GM12892 (cell line): ENCODE results near the gene UBE2L3.
A peak's percentile ranks its signal among the peaks of the same experiment; 100 is the strongest.

Source experiments
- DNase-seq: peaks from one replicate; pipeline ENCODE4 v3.0.0; 2011; ENCODE audit not compliant: insufficient read length
- FAIRE-seq: peaks from 2 replicates; lab custom pipeline; 2011; peaks lifted over from hg19 to GRCh38; lab: Jason Lieb, UNC
- POLR2A ChIP-seq: IDR thresholded peaks from 2 replicates; pipeline ENCODE4 v1.6.1; 2011; ENCODE audit warnings: low read depth, low read length, control low read depth
- POLR2AphosphoS5 ChIP-seq: IDR thresholded peaks from 2 replicates; pipeline ENCODE4 v1.6.1; 2011; ENCODE audit warnings: low read depth, low read length, control low read depth
- TAF1 ChIP-seq: IDR thresholded peaks from 2 replicates; pipeline ENCODE4 v1.6.1; 2011; ENCODE audit warnings: low read depth, mild to moderate bottlenecking, control low read depth, low read length, borderline replicate concordance

Gene UBE2L3

GRCh38 chr22:21652547-21653545 lies 85.3 kb downstream of the UBE2L3 start:
- DNase-seq (peak; percentile 41), FAIRE-seq (peak; percentile 9)
- TF ChIP-seq TAF1 (no peak), POLR2AphosphoS5 (no peak; the same call in 1 of the 2 replicates), POLR2A (no peak; the same call in 1 of the 2 replicates)

GRCh38 chr22:21657020-21657359 lies 89.5 kb downstream of the UBE2L3 start:
- no peak for TF ChIP-seq POLR2A
- TF ChIP-seq TAF1: no peak
- TF ChIP-seq POLR2AphosphoS5: no peak
- DNase-seq: no peak
- no peak for FAIRE-seq

- FAIRE-seq (peak; percentile 69), DNase-seq (peak; percentile 99)
- peak; percentile 71; the same call in 1 of the 2 replicates for TF ChIP-seq POLR2AphosphoS5
- TF ChIP-seq TAF1: no peak
- TF ChIP-seq POLR2A: peak; percentile 62; the same call in 1 of the 2 replicates
Measured at GRCh38 chr22:21657360-21658032, 90.0 kb downstream of the UBE2L3 start.

DNA sequence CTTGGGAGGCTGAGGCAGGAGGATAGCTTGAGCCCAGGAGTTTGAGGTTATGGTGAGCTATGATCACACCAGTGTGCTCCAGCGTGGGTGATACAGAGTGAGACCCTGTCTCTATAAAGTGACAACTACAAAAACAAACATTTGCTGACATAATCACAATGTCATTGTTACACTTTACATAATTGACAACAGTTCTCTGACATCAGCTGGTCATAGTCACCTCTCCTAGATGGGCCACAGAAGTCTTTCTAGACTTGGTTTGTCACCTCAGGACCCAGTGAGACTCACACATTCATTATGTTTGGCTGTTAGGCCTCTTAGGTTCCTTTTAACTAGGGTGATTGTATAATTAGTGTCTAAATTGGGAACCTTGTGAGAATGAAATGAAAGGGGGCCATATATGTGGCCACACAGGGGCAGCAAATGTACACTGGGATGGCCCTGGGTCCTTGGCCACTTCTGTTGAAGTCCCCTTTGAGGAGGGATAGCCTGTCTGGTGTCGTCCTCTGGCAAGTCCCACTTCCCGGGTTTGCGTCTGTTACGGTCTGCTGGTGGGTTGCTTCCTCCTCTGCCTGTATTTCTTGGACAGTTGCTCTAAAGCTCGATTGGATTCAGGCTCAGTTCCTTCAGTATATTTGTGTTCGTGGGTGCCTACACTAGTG lies 92.5 kb downstream of the UBE2L3 start:
- TF ChIP-seq POLR2A (no peak), TAF1 (no peak), POLR2AphosphoS5 (no peak)
- DNase-seq: no peak
- no peak for FAIRE-seq

- no peak for TF ChIP-seq TAF1
- TF ChIP-seq POLR2A: no peak
- TF ChIP-seq POLR2AphosphoS5: no peak
- DNase-seq: no peak
Measured at GRCh38 chr22:21660904-21661303, 93.4 kb downstream of the UBE2L3 start.

DNA sequence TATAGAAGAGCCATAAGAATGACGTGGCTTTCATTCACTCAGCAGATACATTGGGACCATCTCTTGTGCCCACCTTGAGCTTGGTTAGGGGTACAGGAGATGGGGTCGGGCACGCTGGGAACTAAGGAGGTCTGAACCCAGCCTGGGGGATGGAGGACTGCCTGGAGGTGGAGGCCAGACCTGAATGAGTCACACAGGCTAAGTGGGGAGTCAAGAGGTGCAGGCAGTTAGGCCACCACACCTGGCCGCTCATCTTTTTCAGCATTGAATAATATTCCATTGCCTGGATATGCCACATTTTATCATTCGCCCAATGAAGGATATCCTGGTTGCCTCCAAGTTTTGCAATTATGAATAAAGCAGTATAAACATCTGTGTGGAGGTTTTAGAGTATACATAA lies 94.5 kb downstream of the UBE2L3 start:
- DNase-seq (no peak), FAIRE-seq (no peak)
- no peak for TF ChIP-seq POLR2AphosphoS5
- no peak for TF ChIP-seq TAF1
- TF ChIP-seq POLR2A: no peak

More at GRCh38 chr22:21660904-21661303, 93.4 kb downstream of the UBE2L3 start:
- no peak for FAIRE-seq

- DNase-seq: no peak
- FAIRE-seq: no peak
- no peak for TF ChIP-seq POLR2AphosphoS5
- TF ChIP-seq POLR2A: no peak
Measured at GRCh38 chr22:21663738-21664137, 96.2 kb downstream of the UBE2L3 start.

DNA sequence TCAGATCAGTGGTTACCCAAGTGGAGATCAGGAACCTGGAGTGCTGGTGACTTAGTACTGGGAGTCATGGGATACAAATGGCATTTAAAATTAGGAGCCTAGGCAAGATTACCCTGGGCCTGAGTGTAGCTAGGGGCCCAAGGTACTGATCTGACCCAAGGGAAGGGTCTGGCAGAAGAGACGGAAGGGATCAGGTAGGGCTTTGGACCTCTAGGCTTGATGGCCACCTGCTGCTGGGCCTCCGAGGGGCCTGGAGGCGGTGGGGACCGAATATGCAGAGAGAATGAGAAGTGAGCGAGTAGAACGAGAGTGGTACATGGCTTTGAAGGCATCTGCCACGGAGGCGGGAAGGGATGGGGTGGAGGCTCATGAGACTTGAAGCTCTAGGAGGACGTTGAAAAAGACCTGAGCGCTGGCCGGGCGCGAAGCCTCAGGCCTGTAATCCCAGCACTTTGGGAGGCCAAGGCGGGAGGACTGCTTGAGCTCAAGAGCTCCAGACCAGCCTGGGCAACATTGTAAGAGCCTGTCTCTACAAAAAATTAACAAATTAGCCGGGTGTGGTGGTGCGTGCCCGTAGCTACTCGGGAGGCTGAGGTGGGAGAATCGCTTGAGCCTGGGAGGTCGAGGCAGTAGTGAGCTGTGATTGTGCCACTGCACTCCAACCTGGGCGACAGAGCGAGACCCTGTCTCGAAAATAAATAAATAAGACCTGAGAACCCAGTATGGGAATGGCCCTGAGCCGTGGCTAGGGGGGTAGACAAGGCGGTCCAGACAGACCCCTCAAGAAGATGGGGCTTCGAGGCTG lies 97.7 kb downstream of the UBE2L3 start:
- TF ChIP-seq POLR2AphosphoS5 (no peak), POLR2A (no peak), TAF1 (no peak)
- FAIRE-seq: no peak
- no peak for DNase-seq

DNA sequence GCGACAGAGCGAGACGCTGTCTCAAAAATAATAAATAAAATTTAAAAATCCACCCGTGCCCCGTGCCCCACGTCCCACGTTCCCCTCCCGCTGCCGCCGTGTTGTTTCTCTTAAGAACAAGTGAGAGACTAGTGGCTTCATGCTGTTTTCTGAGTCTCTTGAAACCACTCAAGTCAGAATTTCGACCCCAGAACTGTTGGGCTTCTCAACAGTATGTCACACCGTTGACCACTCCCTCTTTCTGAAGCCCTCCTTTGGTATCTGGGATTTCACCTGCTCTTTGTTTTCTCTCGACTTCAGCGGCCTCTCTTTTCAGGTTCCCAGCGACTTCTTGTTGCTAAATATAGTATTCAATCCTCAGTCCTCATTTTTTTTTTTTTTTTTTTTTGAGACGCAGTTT lies 99.3 kb downstream of the UBE2L3 start:
- DNase-seq (no peak), FAIRE-seq (no peak)
- TF ChIP-seq POLR2A (no peak), TAF1 (no peak)

- DNase-seq (no peak), FAIRE-seq (no peak)
Measured at GRCh38 chr22:21669026-21669425, 101.5 kb downstream of the UBE2L3 start.

DNA sequence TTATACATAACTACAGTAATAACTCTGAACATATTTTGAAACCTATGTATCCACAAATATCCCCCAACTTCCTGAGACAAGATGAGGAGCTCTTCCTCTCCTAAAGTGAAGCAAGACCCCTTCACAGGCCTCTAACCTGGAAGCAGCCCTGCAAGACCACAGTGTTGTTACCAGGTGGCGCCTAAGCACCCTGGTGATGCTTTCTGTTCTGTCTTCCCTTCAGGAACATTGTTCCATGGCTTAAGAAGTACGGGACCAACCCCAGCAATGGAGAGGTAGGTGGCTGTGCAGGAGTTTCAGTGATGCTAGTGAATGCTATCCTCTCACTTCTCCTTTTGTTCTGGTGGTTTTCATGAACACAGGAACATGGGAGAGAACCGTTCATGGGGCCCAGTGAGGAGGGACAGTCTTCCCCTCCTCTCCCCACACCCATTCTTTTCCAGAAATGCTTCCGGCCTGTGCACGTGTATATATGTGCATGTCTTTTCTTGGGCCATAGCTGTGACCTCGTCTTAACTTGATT lies 104.7 kb downstream of the UBE2L3 start:
- TF ChIP-seq POLR2AphosphoS5 (no peak), TAF1 (no peak), POLR2A (no peak)
- no peak for FAIRE-seq
- no peak for DNase-seq

More at GRCh38 chr22:21669026-21669425, 101.5 kb downstream of the UBE2L3 start:
- TF ChIP-seq POLR2AphosphoS5: no peak
- no peak for TF ChIP-seq POLR2A
- TF ChIP-seq TAF1: no peak
